ENCODE data around the gene TMEM167A.

TMEM167A gene

GRCh38 chr5:83077662-83078261, 568 bp upstream of the TMEM167A start:
- peak overlapping the region; percentile 71 to 84 for H3K18ac ChIP-seq (ENCODE audit: low read depth in 1 of 2, low read length in 2 of 2)

GRCh38 chr5:83072966-83073365, 4.2 kb downstream of the TMEM167A start:
- H3K4me1 ChIP-seq (ENCODE audit: control insufficient read depth, insufficient read depth, low read depth, low read length) = peaks cover 4% of the 10 kb centered on the region

More at GRCh38 chr5:83077662-83078261, 568 bp upstream of the TMEM167A start:
- peak overlapping the region; percentile 97 for H3K9ac ChIP-seq (ENCODE audit: low read length)
- peaks cover 0 to 20% of the 10 kb centered on the region in 2 experiments for H3K36me3 ChIP-seq (ENCODE audit: control insufficient read depth in 1 of 2, insufficient read depth in 2 of 2, low read depth in 1 of 2, low read length in 2 of 2)
- H3K23ac ChIP-seq (ENCODE audit: low read length in 2 of 2) = no peak overlapping the region
- peak overlapping the region; percentile 93 for H3K4me2 ChIP-seq (ENCODE audit: low read length, poor library complexity, severe bottlenecking)
- no peak overlapping the region for H2BK120ac ChIP-seq (ENCODE audit: low read depth, low read length)
- H3K27ac ChIP-seq (ENCODE audit: low read length, poor library complexity, severe bottlenecking) = peak overlapping the region; percentile 82
- peak; percentile 64 for DNase-seq
- H3K4ac ChIP-seq (ENCODE audit: low read depth in 1 of 2, low read length in 2 of 2) = peak overlapping the region in 1 of 2 experiments; percentile 94
- H2AK5ac ChIP-seq (ENCODE audit: low read length, severe bottlenecking) = no peak overlapping the region
- H3K4me1 ChIP-seq (ENCODE audit: control insufficient read depth, insufficient read depth, low read depth, low read length) = peaks cover 2% of the 10 kb centered on the region
- peak overlapping the region; percentile 85 for H4K8ac ChIP-seq (ENCODE audit: low read length)
- no peaks in the 10 kb centered on the region for H3K9me3 ChIP-seq (ENCODE audit: control insufficient read depth, low read length)
- H3K4me3 ChIP-seq (ENCODE audit: insufficient read depth in 1 of 2, low read depth in 1 of 2, low read length in 2 of 2) = peak overlapping the region; percentile 66 to 95
- H3K14ac ChIP-seq (ENCODE audit: low read length in 2 of 2) = no peak overlapping the region
- peak overlapping the region; percentile 92 for H2AFZ ChIP-seq (ENCODE audit: low read depth, low read length)
- no peak overlapping the region for H2BK12ac ChIP-seq (ENCODE audit: low read length in 2 of 2)
- 5% methylated on average over 13 of the region's 14 CpGs for WGBS
- no peak overlapping the region for H4K91ac ChIP-seq (ENCODE audit: low read length)
- peak overlapping the region; percentile 94 for H2BK15ac ChIP-seq (ENCODE audit: low read depth, poor library complexity, severe bottlenecking)
- H3K27me3 ChIP-seq (ENCODE audit: control insufficient read depth in 1 of 2, insufficient read depth in 1 of 2, low read length in 2 of 2) = no peaks in the 10 kb centered on the region
- peaks cover 10% of the 10 kb centered on the region for H3K79me1 ChIP-seq (replicated peaks; ENCODE audit: low read length, poor library complexity, severe bottlenecking)
- H2BK5ac ChIP-seq (ENCODE audit: low read depth, low read length, poor library complexity, severe bottlenecking) = peak overlapping the region; percentile 76

GRCh38 chr5:83071286-83072051, 5.7 kb downstream of the TMEM167A start:
- no peak overlapping the region for H3K18ac ChIP-seq (ENCODE audit: low read depth in 1 of 2, low read length in 2 of 2)
- H2AFZ ChIP-seq (ENCODE audit: low read depth, low read length) = no peak overlapping the region
- H3K4me1 ChIP-seq (ENCODE audit: control insufficient read depth, insufficient read depth, low read depth, low read length) = peaks cover 4% of the 10 kb centered on the region
- H3K27ac ChIP-seq (ENCODE audit: low read length, poor library complexity, severe bottlenecking) = no peak overlapping the region
- no peak overlapping the region for H2BK12ac ChIP-seq (ENCODE audit: low read length in 2 of 2)
- H3K36me3 ChIP-seq (ENCODE audit: control insufficient read depth in 1 of 2, insufficient read depth in 2 of 2, low read depth in 1 of 2, low read length in 2 of 2) = peaks cover 0 to 21% of the 10 kb centered on the region in 2 experiments
- H3K79me1 ChIP-seq (replicated peaks; ENCODE audit: low read length, poor library complexity, severe bottlenecking) = no peaks in the 10 kb centered on the region
- no peak overlapping the region for H3K23ac ChIP-seq (ENCODE audit: low read length in 2 of 2)
- no peak overlapping the region for H2BK120ac ChIP-seq (ENCODE audit: low read depth, low read length)
- H3K9me3 ChIP-seq (ENCODE audit: control insufficient read depth, low read length) = no peaks in the 10 kb centered on the region
- no peaks in the 10 kb centered on the region for H3K27me3 ChIP-seq (ENCODE audit: control insufficient read depth in 1 of 2, insufficient read depth in 1 of 2, low read length in 2 of 2)
- H2BK5ac ChIP-seq (ENCODE audit: low read depth, low read length, poor library complexity, severe bottlenecking) = no peak overlapping the region
- no peak overlapping the region for H3K9ac ChIP-seq (ENCODE audit: low read length)
- no peak overlapping the region for H3K14ac ChIP-seq (ENCODE audit: low read length in 2 of 2)
- H3K4ac ChIP-seq (ENCODE audit: low read depth in 1 of 2, low read length in 2 of 2) = no peak overlapping the region
- no peak overlapping the region for H2BK15ac ChIP-seq (ENCODE audit: low read depth, poor library complexity, severe bottlenecking)
- DNase-seq = no peak
- H4K8ac ChIP-seq (ENCODE audit: low read length) = no peak overlapping the region
- H2AK5ac ChIP-seq (ENCODE audit: low read length, severe bottlenecking) = no peak overlapping the region
- no peak overlapping the region for H3K4me3 ChIP-seq (ENCODE audit: insufficient read depth in 1 of 2, low read depth in 1 of 2, low read length in 2 of 2)
- H3K4me2 ChIP-seq (ENCODE audit: low read length, poor library complexity, severe bottlenecking) = no peak overlapping the region
- H4K91ac ChIP-seq (ENCODE audit: low read length) = no peak overlapping the region
- no CpG with 5 or more reads among the region's 2 CpGs for WGBS

More at GRCh38 chr5:83072966-83073365, 4.2 kb downstream of the TMEM167A start:
- Histone ChIP-seq H3K23ac (ENCODE audit: low read length in 2 of 2) (no peak overlapping the region), H4K91ac (ENCODE audit: low read length) (no peak overlapping the region), H3K18ac (ENCODE audit: low read depth in 1 of 2, low read length in 2 of 2) (no peak overlapping the region), H2AFZ (ENCODE audit: low read depth, low read length) (no peak overlapping the region), H2AK5ac (ENCODE audit: low read length, severe bottlenecking) (no peak overlapping the region), H3K36me3 (ENCODE audit: control insufficient read depth in 1 of 2, insufficient read depth in 2 of 2, low read depth in 1 of 2, low read length in 2 of 2) (peaks cover 0 to 21% of the 10 kb centered on the region in 2 experiments), H3K27ac (ENCODE audit: low read length, poor library complexity, severe bottlenecking) (no peak overlapping the region), H4K8ac (ENCODE audit: low read length) (no peak overlapping the region), H3K4me2 (ENCODE audit: low read length, poor library complexity, severe bottlenecking) (no peak overlapping the region), H3K27me3 (ENCODE audit: control insufficient read depth in 1 of 2, insufficient read depth in 1 of 2, low read length in 2 of 2) (no peaks in the 10 kb centered on the region), H3K4me3 (ENCODE audit: insufficient read depth in 1 of 2, low read depth in 1 of 2, low read length in 2 of 2) (no peak overlapping the region), H3K79me1 (replicated peaks; ENCODE audit: low read length, poor library complexity, severe bottlenecking) (peaks cover 5% of the 10 kb centered on the region), H3K4ac (ENCODE audit: low read depth in 1 of 2, low read length in 2 of 2) (no peak overlapping the region), H3K9ac (ENCODE audit: low read length) (no peak overlapping the region), H3K9me3 (ENCODE audit: control insufficient read depth, low read length) (no peaks in the 10 kb centered on the region), H3K14ac (ENCODE audit: low read length in 2 of 2) (no peak overlapping the region), H2BK15ac (ENCODE audit: low read depth, poor library complexity, severe bottlenecking) (no peak overlapping the region), H2BK5ac (ENCODE audit: low read depth, low read length, poor library complexity, severe bottlenecking) (no peak overlapping the region), H2BK120ac (ENCODE audit: low read depth, low read length) (no peak overlapping the region), H2BK12ac (ENCODE audit: low read length in 2 of 2) (no peak overlapping the region)
- WGBS = over 99% methylated on average over 6 of the region's 6 CpGs
- no peak for DNase-seq

DNA sequence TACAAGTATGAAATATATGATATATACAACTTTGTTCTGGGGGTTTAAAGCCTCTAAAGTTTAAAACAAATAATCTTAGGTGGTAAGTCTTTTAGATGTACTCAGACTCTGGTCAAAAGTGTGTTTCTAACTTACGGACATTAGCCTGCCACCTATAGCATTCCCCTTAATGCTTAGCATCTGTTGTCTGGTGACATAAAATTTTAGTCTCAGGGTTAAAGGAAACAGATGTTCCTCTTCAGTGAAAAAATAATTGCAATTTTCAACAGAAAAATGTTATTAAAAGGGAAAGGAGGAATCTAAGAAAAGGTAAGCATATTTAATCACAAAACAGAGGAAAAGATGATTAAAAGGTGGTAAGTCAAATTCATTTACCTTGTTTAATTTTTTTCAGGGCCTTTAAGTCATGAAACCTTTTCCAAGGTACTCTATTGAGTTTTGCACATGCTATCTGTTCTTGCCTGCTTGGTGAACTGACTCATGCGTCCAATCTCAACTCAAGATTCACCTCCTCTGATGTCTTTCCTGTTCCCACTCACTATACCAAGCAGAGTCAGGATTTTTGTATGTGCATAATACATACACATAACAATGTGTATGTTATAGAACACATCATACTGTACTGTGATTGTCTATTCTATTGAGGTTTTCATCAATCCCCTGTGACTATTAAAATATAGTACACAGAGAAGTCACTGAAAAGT, 7.9 kb downstream of the TMEM167A start:
- Histone ChIP-seq H3K18ac (ENCODE audit: low read depth in 1 of 2, low read length in 2 of 2) (no peak overlapping the region), H3K23ac (ENCODE audit: low read length in 2 of 2) (no peak overlapping the region), H3K27ac (ENCODE audit: low read length, poor library complexity, severe bottlenecking) (no peak overlapping the region), H3K4ac (ENCODE audit: low read depth in 1 of 2, low read length in 2 of 2) (no peak overlapping the region), H2AFZ (ENCODE audit: low read depth, low read length) (no peak overlapping the region), H3K9ac (ENCODE audit: low read length) (no peak overlapping the region), H3K9me3 (ENCODE audit: control insufficient read depth, low read length) (no peaks in the 10 kb centered on the region), H2BK5ac (ENCODE audit: low read depth, low read length, poor library complexity, severe bottlenecking) (no peak overlapping the region), H2BK120ac (ENCODE audit: low read depth, low read length) (no peak overlapping the region), H2BK12ac (ENCODE audit: low read length in 2 of 2) (no peak overlapping the region), H3K79me1 (replicated peaks; ENCODE audit: low read length, poor library complexity, severe bottlenecking) (no peaks in the 10 kb centered on the region), H4K8ac (ENCODE audit: low read length) (no peak overlapping the region), H4K91ac (ENCODE audit: low read length) (no peak overlapping the region), H3K14ac (ENCODE audit: low read length in 2 of 2) (no peak overlapping the region), H3K4me1 (ENCODE audit: control insufficient read depth, insufficient read depth, low read depth, low read length) (peaks cover 2% of the 10 kb centered on the region), H2BK15ac (ENCODE audit: low read depth, poor library complexity, severe bottlenecking) (no peak overlapping the region), H3K27me3 (ENCODE audit: control insufficient read depth in 1 of 2, insufficient read depth in 1 of 2, low read length in 2 of 2) (no peaks in the 10 kb centered on the region), H3K4me3 (ENCODE audit: insufficient read depth in 1 of 2, low read depth in 1 of 2, low read length in 2 of 2) (no peak overlapping the region), H3K4me2 (ENCODE audit: low read length, poor library complexity, severe bottlenecking) (no peak overlapping the region), H3K36me3 (ENCODE audit: control insufficient read depth in 1 of 2, insufficient read depth in 2 of 2, low read depth in 1 of 2, low read length in 2 of 2) (peaks cover 0 to 24% of the 10 kb centered on the region in 2 experiments), H2AK5ac (ENCODE audit: low read length, severe bottlenecking) (no peak overlapping the region)
- DNase-seq = no peak
- WGBS = no CpG with 5 or more reads among the region's 2 CpGs

Measured in mesenchymal stem cell (in vitro differentiated cells and primary cell).